ENCODE measurements around the gene CMTM5. TPM values are rescaled to one million over a fixed set of nuclear protein-coding genes. Genes with fewer than 3 reads are reported as not detected.

CMTM5 gene
- polyA plus RNA-seq, 1 of the 3 experiments (the other 2 are of a cell fraction): 0.13 TPM

- TF ChIP-seq USF1 (IDR thresholded peaks at IDR 0.05; ENCODE audit: borderline replicate concordance, low read depth): no peak
- TF ChIP-seq CHD2 (IDR thresholded peaks at IDR 0.05; ENCODE audit: low read length, partially characterized antibody): no peak
Observed at GRCh38 chr14:23428686-23429495, 52.0 kb downstream of the CMTM5 start (continued).

Small RNAs within 50 kb of the gene (small RNA-seq; reads per million reads assigned to genes)
- 0 reads per million in 7 experiments for gene MIR208A
- gene MIR208B: 0 to 1.6 (median 0) reads per million in 7 experiments

Other genes starting within 250 kb of the CMTM5 start
- 0.96 and 1.4 TPM in 2 replicates for gene SLC7A8, start 193.4 kb upstream of the CMTM5 start, polyA plus RNA-seq (2012; rRNA removed)
- not detected in 2 replicates for gene RNF212B, start 139.1 kb upstream of the CMTM5 start, polyA plus RNA-seq (2012; rRNA removed)
- gene HOMEZ, start 90.9 kb upstream of the CMTM5 start, polyA plus RNA-seq (2012; rRNA removed): 7.7 and 8.7 TPM in 2 replicates
- 6.6 and 7.4 TPM in 2 replicates for gene PPP1R3E, start 74.2 kb upstream of the CMTM5 start, polyA plus RNA-seq (2012; rRNA removed)
- 30.6 and 49.4 TPM in 2 replicates for gene BCL2L2, start 70.2 kb upstream of the CMTM5 start, polyA plus RNA-seq (2012; rRNA removed)
- gene PABPN1, start 55.6 kb upstream of the CMTM5 start, polyA plus RNA-seq (2012; rRNA removed): 266 and 444 TPM in 2 replicates
- gene SLC22A17, start 24.2 kb upstream of the CMTM5 start, polyA plus RNA-seq (2012; rRNA removed): 20.6 and 27.2 TPM in 2 replicates
- 2.6 and 4.4 TPM in 2 replicates for gene EFS, start 11.9 kb upstream of the CMTM5 start, polyA plus RNA-seq (2012; rRNA removed)
- not detected in 2 replicates for gene IL25, start 4.2 kb upstream of the CMTM5 start, polyA plus RNA-seq (2012; rRNA removed)
- gene MYH6, start 31.2 kb downstream of the CMTM5 start, polyA plus RNA-seq (2012; rRNA removed): not detected in 2 replicates
- not detected in 2 replicates for gene MYH7, start 58.6 kb downstream of the CMTM5 start, polyA plus RNA-seq (2012; rRNA removed)
- 64.3 and 85.9 TPM in 2 replicates for gene NGDN, start 92.7 kb downstream of the CMTM5 start, polyA plus RNA-seq (2012; rRNA removed)
- gene ZFHX2, start 174.7 kb downstream of the CMTM5 start, polyA plus RNA-seq (2012; rRNA removed): 0.28 and 0.77 TPM in 2 replicates
- gene THTPA, start 179.2 kb downstream of the CMTM5 start, polyA plus RNA-seq (2012; rRNA removed): 15.5 and 16.3 TPM in 2 replicates
- 88.3 and 114 TPM in 2 replicates for gene AP1G2, start 190.7 kb downstream of the CMTM5 start, polyA plus RNA-seq (2012; rRNA removed)
- gene JPH4, start 201.7 kb downstream of the CMTM5 start, polyA plus RNA-seq (2012; rRNA removed): 8.7 and 8.8 TPM in 2 replicates